Skeletal muscle cell (primary cell): ENCODE measurements around the gene MECP2.
"Not testable (repeated sequence)": the region's sequence is repeated elsewhere in the genome, so short reads cannot be mapped to it uniquely, and the experiment has no call there.

Experiments used
- DNase-seq: peaks from one replicate; pipeline ENCODE4 v3.0.0-alpha.2; 2010; ENCODE audit warnings: low read depth
- H3K4me3 ChIP-seq: 2 replicates; pipeline ENCODE4 v1.5.1; 2011; ENCODE audit warnings: low read depth, mild to moderate bottlenecking, control low read depth, low read length, moderate library complexity

MECP2 gene

GRCh38 chrX:154008521-154008920 lies 89.0 kb downstream of the MECP2 start:
- no peak for DNase-seq

DNA sequence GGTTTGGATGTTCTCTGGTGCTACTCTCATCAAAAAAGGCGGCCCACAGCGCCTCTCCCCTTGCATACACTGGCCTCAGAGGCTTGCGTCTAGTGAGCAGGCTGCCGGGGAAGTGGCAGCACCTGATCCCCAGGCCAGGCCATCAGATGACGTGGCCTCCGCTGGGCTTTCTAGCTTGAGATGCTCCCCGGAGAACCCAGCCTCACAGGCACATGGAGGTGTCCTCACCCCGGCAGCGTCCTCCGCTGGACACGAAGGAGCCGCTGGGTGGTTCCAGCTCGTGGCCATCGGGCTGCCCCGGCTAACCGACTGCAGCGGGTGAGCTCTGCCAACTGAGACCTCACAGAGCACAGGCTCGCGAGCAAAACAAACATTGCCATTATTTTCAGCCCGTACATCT lies 90.6 kb downstream of the MECP2 start:
- no peak for DNase-seq
- no peak overlapping the region for H3K4me3 ChIP-seq

More at GRCh38 chrX:154008521-154008920, 89.0 kb downstream of the MECP2 start:
- H3K4me3 ChIP-seq = no peak overlapping the region

DNA sequence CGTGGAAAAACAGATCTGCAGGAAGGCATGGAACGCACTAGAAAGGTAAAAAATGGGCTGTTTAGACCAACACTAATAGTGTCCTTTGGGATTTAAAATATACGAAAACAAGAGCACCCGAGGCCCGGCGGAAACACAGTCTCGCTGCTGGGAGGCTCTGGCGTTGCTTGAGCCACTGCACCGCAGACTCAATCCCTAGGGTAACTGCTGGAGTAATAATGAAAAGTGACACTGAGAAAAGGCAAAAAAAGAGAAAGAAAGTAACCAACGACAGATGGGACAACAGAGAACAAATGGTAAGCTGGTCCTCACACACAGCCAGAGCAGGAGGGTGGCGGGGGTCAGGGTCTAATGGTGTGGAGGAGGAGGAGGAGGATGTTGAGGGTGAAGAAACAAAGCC lies 93.2 kb downstream of the MECP2 start:
- no peak overlapping the region for H3K4me3 ChIP-seq
- no peak for DNase-seq

- H3K4me3 ChIP-seq = no peak overlapping the region
- peak; percentile 25 for DNase-seq
These were observed 95.2 kb downstream of the MECP2 start for GRCh38 chrX:154002215-154002719.

DNA sequence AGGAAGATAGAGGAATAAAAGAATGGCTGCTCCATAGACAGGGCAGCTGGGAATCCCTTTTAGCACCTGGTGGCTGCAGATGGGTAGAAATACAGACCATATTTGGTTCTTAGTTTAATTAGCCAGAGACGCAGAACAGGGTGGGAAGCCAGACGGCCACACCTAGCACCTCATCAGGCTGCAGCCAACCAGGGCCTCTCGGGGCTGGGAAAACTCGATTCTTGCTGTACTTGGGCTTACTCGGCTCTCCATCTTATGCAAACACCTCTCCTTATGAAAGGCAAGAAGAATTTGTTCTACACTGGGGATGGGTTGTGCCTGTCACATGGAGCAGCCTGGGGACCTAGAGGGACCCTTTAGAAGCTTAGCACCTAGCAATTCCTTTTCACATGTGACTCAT lies 97.5 kb downstream of the MECP2 start:
- DNase-seq = no peak
- no peak overlapping the region for H3K4me3 ChIP-seq

DNA sequence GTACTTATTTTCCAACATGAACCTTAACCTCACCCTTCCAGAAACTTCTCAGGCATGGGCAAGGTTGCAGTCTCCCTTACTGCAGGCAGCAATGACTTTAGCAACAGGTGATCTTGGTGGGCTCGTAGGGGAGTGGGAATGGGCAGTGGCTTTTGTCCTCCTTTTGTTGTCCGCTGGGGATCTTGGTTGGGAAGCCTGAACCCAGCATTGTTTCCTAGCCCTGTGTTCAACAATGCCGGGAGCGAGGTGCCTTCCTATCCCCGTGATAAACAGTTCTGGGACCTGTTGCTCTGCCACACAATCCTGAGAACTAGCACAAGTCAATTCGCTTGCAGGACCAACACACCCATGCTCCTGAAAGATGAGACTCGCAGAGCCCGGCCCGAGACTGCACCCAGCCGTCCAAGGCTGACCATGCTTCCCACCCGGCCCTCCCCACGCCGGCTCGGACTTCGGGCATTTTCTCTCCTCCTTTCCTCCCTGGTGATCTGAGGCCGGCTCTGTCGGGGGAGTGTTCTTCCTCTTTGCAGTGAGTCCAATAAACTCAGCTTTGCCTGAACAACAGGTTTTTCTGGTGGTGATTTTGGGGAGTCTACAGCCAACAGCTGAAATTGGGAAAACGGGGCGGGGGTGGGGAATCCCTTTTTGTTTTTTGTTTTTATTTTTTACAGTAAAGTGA lies 98.0 kb downstream of the MECP2 start:
- no peak for DNase-seq
- H3K4me3 ChIP-seq = no peak overlapping the region

DNA sequence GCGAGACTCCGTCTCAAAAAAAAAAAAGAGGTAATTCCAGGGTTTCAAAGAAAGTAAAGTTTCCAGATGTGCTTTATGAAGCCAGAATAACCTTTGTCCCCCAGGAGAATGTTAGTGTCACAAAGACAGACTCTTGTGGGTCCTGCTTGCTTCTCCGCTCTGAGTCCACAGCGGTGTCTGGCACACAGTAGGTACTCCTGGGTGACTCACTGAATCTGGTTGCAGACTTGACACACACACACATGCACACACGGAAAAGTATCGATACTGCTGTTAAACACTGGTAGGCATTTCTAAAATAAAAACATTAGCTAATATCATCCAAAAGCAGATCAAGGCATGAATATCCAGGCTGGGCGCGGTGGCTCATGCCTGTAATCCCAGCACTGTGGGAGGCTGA lies 102.0 kb downstream of the MECP2 start:
- H3K4me3 ChIP-seq = no peak overlapping the region
- DNase-seq = no peak

GRCh38 chrX:153994398-153994797 lies 103.1 kb downstream of the MECP2 start:
- not testable (repeated sequence) for DNase-seq, H3K4me3 ChIP-seq

DNA sequence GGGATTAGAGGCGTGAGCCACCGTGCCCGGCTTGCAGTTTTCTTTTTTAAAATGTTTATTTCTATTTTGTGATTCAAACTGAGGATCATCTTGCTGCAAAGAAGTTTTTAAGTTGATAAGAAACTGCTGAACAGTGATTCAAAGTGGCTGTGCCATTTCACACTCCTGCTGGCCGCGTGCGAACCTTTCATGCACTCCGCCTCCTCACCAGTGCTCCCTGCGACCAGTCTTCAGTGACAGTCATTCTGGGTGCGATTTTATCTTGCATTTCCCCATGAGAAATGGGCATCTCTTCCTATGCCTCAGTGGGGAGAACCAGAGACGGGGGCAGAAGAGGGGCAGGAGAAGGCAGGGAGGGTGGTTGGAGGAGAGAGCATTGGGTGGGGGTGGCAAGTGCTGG lies 103.5 kb downstream of the MECP2 start:
- H3K4me3 ChIP-seq = no peak overlapping the region
- DNase-seq = no peak

- no peak for DNase-seq
- no peak overlapping the region for H3K4me3 ChIP-seq
These were observed 104.4 kb downstream of the MECP2 start for GRCh38 chrX:153993079-153993478.

- no peak for DNase-seq
- H3K4me3 ChIP-seq = no peak overlapping the region
These were observed 105.3 kb downstream of the MECP2 start for GRCh38 chrX:153992180-153992579.

DNA sequence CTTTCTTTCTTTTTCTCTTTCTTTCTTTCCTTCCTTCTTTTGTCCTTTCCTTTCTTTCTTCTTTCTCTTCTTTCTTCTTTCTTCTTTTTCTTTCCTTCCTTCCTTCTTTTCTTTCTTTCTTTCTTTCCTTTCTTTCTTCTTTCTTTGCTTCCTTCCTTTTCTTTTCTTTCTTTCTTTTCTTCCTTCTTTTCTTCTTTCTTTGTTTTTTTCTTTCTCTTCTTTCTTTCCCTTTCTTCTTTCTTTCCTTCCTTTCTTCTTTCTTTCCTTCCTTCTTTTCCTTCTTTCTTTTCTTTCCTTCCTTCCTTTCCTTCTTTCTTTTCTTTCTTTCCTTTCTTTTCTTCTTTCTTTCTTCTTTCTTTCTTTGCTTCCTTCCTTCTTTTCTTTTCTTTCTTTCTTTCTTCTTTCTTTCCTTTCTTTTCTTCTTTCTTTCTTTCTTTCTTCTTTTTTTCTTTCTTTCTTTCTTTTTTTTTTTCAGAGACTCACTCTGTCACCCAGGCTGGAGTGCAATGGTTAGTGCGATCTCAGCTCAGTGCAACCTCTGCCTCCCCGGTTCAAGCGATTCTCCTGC lies 106.4 kb downstream of the MECP2 start:
- no peak overlapping the region for H3K4me3 ChIP-seq
- DNase-seq = no peak

DNA sequence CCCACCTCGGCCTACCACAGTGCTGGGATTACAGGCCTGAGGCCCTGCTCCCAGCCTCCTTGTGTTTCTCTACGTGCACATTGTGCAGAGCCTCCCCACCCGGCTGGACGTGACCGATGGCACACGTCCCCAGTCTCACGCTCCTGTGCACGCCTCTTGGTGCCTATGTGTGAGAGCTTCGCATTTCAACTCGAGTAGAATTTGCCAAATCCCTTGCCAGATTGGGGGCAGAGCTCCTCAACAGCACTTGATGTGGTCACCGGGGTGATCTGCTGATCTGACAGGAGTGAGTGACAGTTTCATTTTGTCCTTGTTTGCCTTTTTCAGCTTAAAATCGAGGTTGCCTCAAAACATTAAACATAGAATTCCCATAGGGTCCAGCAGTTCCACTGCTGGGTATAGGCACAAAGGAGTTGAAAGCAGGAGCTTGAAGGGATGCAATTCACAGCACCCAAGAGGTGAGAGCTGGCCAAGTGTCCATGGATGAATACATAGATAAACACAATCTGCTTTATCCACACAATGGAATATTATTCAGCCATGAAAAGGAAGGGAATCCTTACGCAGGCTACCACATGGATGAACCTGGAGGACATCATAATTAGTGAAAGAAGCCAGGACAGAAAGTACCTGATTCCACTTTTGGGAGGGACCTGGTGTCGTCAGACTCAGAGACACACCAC lies 107.4 kb downstream of the MECP2 start:
- no peak overlapping the region for H3K4me3 ChIP-seq
- DNase-seq = no peak

DNA sequence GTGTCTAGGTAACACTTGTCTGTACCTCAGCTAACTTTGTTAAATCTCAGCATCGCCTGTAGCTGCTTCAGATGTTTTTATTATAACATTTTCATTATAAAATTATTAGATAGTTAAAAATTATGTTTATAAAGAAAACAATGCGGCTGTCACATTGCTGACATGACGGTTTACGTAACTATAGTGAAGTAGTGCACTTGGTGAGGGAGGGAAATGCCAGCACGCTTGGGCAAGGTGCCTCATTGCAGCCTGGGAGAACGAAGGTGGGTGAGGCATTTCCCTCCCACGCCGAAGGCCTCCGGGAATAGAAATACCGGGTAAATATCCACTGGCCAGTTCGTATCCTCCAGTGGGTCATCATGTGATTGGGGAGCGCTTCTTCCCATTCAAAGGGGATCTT lies 109.0 kb downstream of the MECP2 start:
- H3K4me3 ChIP-seq = no peak overlapping the region
- DNase-seq = no peak

DNA sequence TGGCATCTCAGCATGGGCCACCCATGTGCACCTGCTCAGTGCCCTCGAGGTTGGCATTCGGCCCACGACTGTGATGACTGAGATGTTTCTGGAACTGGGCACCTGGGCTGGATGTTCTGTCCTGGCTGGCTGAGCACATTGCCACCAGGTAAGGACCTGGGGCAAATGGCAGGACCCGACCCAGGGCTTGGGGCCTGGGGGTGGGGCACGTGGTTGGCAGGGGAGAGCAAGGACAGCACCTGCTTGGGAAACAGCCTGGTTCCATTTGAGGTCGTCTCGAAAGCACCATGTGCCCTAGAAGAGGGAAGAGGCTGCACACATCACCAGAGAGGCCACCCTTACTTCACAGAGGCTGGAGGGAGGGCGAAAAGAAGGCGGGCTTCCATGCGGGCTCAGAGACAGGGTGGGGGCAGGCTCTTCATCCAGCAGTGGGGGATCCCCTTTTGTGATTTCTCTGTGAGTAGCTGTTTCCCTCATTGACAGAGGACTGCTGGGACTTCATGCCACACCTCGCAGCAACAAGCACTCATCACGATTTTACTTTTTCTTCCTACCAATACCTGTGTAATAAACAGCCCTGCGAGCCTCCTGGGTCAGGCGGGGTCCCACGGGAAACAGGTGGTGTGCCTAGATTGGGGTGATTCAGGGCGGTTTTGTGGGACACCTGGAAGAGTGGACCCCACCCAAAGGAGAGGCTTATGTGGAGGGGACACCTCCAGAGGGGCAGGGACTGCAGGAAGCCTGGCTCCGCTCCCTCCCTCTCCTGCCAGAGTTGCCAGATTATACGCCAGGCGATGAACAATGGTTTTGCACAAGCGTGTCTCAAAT lies 113.0 kb downstream of the MECP2 start:
- DNase-seq = no peak

GRCh38 chrX:153983321-153983801 lies 114.2 kb downstream of the MECP2 start:
- DNase-seq = no peak
- no peak overlapping the region for H3K4me3 ChIP-seq

More for the DNA sequence above, 113.0 kb downstream of the MECP2 start:
- H3K4me3 ChIP-seq = no peak overlapping the region

DNA sequence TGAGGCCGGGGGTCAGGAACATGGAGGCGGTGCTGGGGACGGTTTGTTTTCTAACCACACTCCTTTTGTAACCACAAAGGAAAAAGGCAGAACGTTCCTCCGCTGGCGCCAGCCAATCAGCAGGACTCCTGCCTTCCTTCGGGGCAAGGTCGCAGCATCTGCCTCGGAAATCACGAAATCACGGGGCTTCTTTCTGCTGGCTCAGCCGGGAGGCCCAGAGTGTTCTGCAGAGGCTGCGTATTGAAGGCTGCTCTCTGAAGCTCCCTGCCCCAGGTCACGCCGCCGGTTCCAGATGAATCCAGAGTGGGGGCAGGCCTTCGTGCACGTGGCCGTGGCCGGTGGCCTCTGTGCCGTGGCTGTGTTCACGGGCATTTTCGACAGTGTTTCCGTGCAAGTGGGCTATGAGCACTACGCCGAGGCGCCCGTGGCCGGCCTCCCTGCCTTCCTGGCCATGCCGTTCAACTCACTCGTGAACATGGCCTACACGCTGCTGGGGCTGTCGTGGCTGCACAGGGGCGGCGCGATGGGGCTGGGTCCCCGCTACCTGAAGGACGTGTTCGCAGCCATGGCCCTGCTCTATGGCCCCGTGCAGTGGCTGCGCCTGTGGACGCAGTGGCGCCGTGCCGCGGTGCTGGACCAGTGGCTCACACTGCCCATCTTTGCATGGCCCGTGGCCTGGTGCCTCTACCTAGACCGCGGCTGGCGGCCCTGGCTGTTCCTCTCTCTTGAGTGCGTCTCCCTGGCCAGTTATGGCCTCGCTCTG lies 115.6 kb downstream of the MECP2 start:
- DNase-seq = no peak
- no peak overlapping the region for H3K4me3 ChIP-seq

- no peak overlapping the region for H3K4me3 ChIP-seq
- no peak for DNase-seq
These were observed 116.3 kb downstream of the MECP2 start for GRCh38 chrX:153981231-153981630.

GRCh38 chrX:153980394-153980793 lies 117.1 kb downstream of the MECP2 start:
- DNase-seq, H3K4me3 ChIP-seq: not testable (repeated sequence)
